Small intestine (tissue), 7 donors: ENCODE data around the gene TRIO. TPM values are rescaled to one million over a fixed set of nuclear protein-coding genes. Genes with fewer than 3 reads are reported as not detected.

Experiments
- DNase-seq, 2 donors: peaks; one replicate each; pipeline versions ENCODE4 v3.0.0 to v3.0.0-alpha.2; 2013
- FAIRE-seq: peaks from 2 replicates; lab custom pipeline; 2012; peaks lifted over from hg19 to GRCh38; lab: Jason Lieb, UNC
- H3K27ac ChIP-seq, 3 donors: one replicate each; pipeline ENCODE4 v1.5.1; 2013; ENCODE audit warnings: low read length in 2 of 3, mild to moderate bottlenecking in 2 of 3, control low read depth in 1 of 3, inconsistent platforms in 1 of 3, low read depth in 1 of 3, moderate library complexity in 1 of 3
- H3K27me3 ChIP-seq, 3 donors: one replicate each; pipeline ENCODE4 v1.6.1; 2013; ENCODE audit warnings: low read length in 3 of 3, inconsistent platforms in 1 of 3; ENCODE audit not compliant: control insufficient read depth in 3 of 3, insufficient read depth in 3 of 3
- H3K36me3 ChIP-seq, 3 donors: one replicate each; pipeline ENCODE4 v1.6.1; 2013; ENCODE audit warnings: low read length in 3 of 3, inconsistent platforms in 1 of 3, low read depth in 1 of 3, mild to moderate bottlenecking in 1 of 3, moderate library complexity in 1 of 3; ENCODE audit not compliant: control insufficient read depth in 3 of 3, insufficient read depth in 2 of 3
- H3K4me1 ChIP-seq, 3 donors: one replicate each; pipeline ENCODE4 v1.6.1; 2013; ENCODE audit warnings: low read length in 2 of 3, inconsistent platforms in 1 of 3, low read depth in 1 of 3, mild to moderate bottlenecking in 1 of 3, moderate library complexity in 1 of 3; ENCODE audit not compliant: control insufficient read depth in 3 of 3, insufficient read depth in 2 of 3
- H3K4me3 ChIP-seq, 3 donors: one replicate each; pipeline ENCODE4 v1.5.1; 2013; ENCODE audit warnings: low read length in 3 of 3, control low read depth in 1 of 3, inconsistent platforms in 1 of 3, low read depth in 1 of 3, mild to moderate bottlenecking in 1 of 3, moderate library complexity in 1 of 3
- H3K9me3 ChIP-seq, 2 donors: one replicate each; pipeline ENCODE4 v1.6.1; 2013; ENCODE audit warnings: low read depth in 1 of 2, low read length in 1 of 2; ENCODE audit not compliant: control insufficient read depth in 2 of 2, insufficient read depth in 1 of 2
- WGBS, 3 donors: extraction: QIAGEN DNeasy Blood & Tissue Kit; methylation state at CpG; one replicate each; pipeline ENCODE4 v1.1.7; 2013; 5-methylcytosine and 5-hydroxymethylcytosine counted together
- polyA plus RNA-seq, 4 donors: library from polyadenylated mRNA; stranded (reverse) in 3 of 4; unstranded in 1 of 4; fragments of 200-250 nt in 3 of 4; fragments of 120-200 nt in 1 of 4; gene quantifications; one replicate each; pipeline versions ENCODE4 v1.2.1 to v1.2.3, GENCODE V29; 2013
- donor health status: healthy with polysubstance abuse.
- donor health status: control.
- donor health status: control.
- donor health status: Bipolar disorder and iron deficiency.
- donor health status: healthy.

The TRIO gene
- polyA plus RNA-seq, 4 donors: 13.2 to 50.8 (median 23.3) TPM

GRCh38 chr5:14216902-14217301, 73.8 kb downstream of the TRIO start:
- peaks cover 4 to 61% (median 33%) of the 10 kb centered on the region in 3 donors for H3K4me1 ChIP-seq
- no peaks in the 10 kb centered on the region for H3K27me3 ChIP-seq
- peak overlapping the region in 2 of 3 donors; percentile 4 to 18 for H3K27ac ChIP-seq
- no peak for FAIRE-seq
- no peak overlapping the region for H3K4me3 ChIP-seq
- H3K9me3 ChIP-seq: no peaks in the 10 kb centered on the region
- DNase-seq: no peak
- no peaks in the 10 kb centered on the region for H3K36me3 ChIP-seq
- WGBS, 3 donors: 91 to 92% (median 91%) methylated on average over 7 of the region's 7 CpGs

DNA sequence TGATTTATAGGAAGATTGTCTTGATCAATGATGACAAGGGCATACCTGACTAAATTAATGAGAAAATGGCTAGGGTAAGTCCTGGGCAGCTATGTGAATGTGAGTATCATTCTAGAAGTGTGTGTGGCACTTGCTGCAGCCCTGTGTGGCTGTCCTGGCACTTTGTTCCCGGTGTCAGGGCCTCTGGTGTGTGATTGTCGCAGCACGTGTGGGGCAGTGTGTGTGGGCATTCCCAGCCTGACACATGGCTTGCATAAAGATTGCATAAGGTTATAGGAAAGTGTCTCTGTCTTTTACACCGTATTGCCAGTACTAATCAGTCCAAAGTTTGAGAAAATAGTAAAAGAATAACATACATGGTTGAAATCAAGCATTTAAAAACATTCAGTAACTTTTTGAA, 74.4 kb downstream of the TRIO start:
- WGBS, 3 donors: 23 to 55% (median 27%) methylated on average over 4 of the region's 4 CpGs
- DNase-seq: peak in 1 of 2 donors; percentile 65
- Histone ChIP-seq H3K27ac (peak overlapping the region in 2 of 3 donors; percentile 4 to 18), H3K4me1 (peaks cover 4 to 54% (median 30%) of the 10 kb centered on the region in 3 donors), H3K9me3 (no peaks in the 10 kb centered on the region), H3K4me3 (no peak overlapping the region), H3K36me3 (no peaks in the 10 kb centered on the region), H3K27me3 (no peaks in the 10 kb centered on the region)
- no peak for FAIRE-seq

DNA sequence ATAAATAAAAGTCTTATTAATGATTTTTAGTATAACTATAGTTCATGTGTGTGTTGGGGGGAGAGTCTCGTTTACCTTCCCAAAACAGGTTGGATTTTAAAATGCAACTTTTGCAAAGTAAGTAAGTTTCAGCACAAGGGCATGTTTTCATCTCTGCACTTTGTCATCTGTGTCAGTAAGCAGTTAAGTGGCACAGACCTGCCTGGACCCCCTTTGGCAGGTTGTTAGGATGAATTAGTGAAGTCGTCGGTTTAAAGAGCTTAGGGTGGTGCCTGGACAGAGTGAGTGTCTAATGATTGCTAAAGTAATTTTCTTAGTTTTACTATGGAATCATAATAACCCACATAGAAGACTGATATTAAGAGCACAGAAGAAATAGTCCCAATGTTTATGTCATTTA, 74.9 kb downstream of the TRIO start:
- 61 to 64% (median 63%) methylated on average over 3 of the region's 3 CpGs for WGBS, 3 donors

GRCh38 chr5:14218480-14218879, 75.3 kb downstream of the TRIO start:
- H3K27ac ChIP-seq: peak overlapping the region in 2 of 3 donors; percentile 13 to 75
- FAIRE-seq: no peak

More for the DNA sequence above, 74.9 kb downstream of the TRIO start:
- no peaks in the 10 kb centered on the region for H3K36me3 ChIP-seq
- peaks cover 4 to 52% (median 27%) of the 10 kb centered on the region in 3 donors for H3K4me1 ChIP-seq
- FAIRE-seq: no peak
- no peaks in the 10 kb centered on the region for H3K27me3 ChIP-seq
- peak overlapping the region in 2 of 3 donors; percentile 19 to 36 for H3K27ac ChIP-seq
- H3K4me3 ChIP-seq: no peak overlapping the region
- no peaks in the 10 kb centered on the region for H3K9me3 ChIP-seq
- no peak for DNase-seq

DNA sequence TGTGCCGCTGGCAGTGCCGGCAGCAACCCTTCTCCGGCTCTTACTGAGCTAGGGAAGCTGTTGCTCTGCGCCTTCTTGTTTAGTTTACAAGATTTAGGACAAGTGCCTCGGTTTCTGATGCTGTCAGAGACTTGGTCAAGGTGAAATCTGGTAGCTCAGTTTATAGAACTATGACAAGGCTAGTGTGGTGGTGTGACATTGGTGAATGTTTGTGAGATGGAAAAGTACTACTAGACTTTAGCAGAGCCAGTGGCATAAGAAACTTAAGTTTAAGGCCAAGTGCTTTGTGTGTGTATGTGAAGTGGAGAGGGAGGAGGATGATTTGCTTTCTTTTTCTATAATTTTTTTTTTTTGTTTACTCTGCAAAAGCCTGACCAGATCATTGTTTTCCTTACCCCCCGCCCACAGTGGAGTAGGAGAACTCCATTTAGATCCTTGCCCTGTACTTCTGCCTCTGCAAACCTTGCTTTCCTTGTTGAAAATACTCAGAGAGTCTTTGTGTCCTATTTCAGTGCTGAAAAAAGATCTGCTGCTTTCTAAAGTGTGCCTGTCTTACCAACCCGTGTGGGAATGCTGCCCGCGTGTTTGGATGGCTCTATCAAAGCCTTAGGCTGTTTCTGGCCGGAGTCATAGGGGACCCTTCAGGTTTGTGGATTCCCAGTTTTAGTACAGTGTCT, 75.9 kb downstream of the TRIO start:
- peak overlapping the region in 2 of 3 donors; percentile 13 to 75 for H3K27ac ChIP-seq
- H3K4me1 ChIP-seq: peaks cover 4 to 45% (median 24%) of the 10 kb centered on the region in 3 donors
- 53 to 61% (median 56%) methylated on average over 10 of the region's 10 CpGs for WGBS, 3 donors
- DNase-seq (no peak), FAIRE-seq (no peak)
- no peaks in the 10 kb centered on the region for H3K27me3 ChIP-seq
- H3K36me3 ChIP-seq: no peaks in the 10 kb centered on the region
- no peaks in the 10 kb centered on the region for H3K9me3 ChIP-seq
- H3K4me3 ChIP-seq: no peak overlapping the region

More at GRCh38 chr5:14218480-14218879, 75.3 kb downstream of the TRIO start:
- no peak overlapping the region for H3K4me3 ChIP-seq
- DNase-seq: no peak
- no peaks in the 10 kb centered on the region for H3K9me3 ChIP-seq
- no peaks in the 10 kb centered on the region for H3K27me3 ChIP-seq
- peaks cover 4 to 51% (median 27%) of the 10 kb centered on the region in 3 donors for H3K4me1 ChIP-seq
- WGBS, 3 donors: 63 to 82% (median 71%) methylated on average over 6 of the region's 6 CpGs
- no peaks in the 10 kb centered on the region for H3K36me3 ChIP-seq

GRCh38 chr5:14219800-14220512, 76.8 kb downstream of the TRIO start:
- DNase-seq: peak in 1 of 2 donors; percentile 32
- no peaks in the 10 kb centered on the region for H3K36me3 ChIP-seq
- no peaks in the 10 kb centered on the region for H3K9me3 ChIP-seq
- H3K4me1 ChIP-seq: peaks cover 4 to 39% (median 24%) of the 10 kb centered on the region in 3 donors
- 18 to 44% (median 29%) methylated on average over 6 of the region's 6 CpGs for WGBS, 3 donors
- H3K4me3 ChIP-seq: no peak overlapping the region
- no peak for FAIRE-seq
- H3K27ac ChIP-seq: peak overlapping the region in 1 of 3 donors; percentile 36
- no peaks in the 10 kb centered on the region for H3K27me3 ChIP-seq

DNA sequence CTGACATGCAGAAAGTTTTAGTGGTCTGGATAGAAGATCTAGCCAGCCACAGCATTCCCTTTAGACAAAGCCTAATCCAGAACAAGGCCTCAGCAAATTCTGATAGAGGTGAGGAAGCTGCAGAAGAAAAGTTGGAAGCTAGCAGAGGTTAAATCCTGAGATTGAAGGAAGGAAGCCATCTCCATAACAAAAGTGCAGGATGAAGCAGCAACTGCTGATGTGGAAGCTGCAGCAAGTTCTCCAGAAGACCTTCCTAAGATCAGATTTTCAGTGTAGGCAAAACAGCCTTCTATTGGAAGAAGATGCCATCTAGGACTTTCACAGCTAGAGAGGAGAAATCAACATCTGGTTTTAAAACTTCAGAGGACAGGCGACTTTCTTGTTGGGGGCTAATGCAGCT, 77.5 kb downstream of the TRIO start:
- Histone ChIP-seq H3K27me3 (no peaks in the 10 kb centered on the region), H3K9me3 (no peaks in the 10 kb centered on the region), H3K36me3 (no peaks in the 10 kb centered on the region), H3K4me3 (no peak overlapping the region), H3K4me1 (peaks cover 4 to 39% (median 24%) of the 10 kb centered on the region in 3 donors), H3K27ac (peak overlapping the region in 1 of 3 donors; percentile 18)
- DNase-seq (no peak), FAIRE-seq (no peak)
- 91 to 100% (median 96%) methylated on average over 1 of the region's 1 CpG for WGBS, 3 donors

GRCh38 chr5:14221732-14222131, 78.6 kb downstream of the TRIO start:
- H3K4me3 ChIP-seq: no peak overlapping the region
- no peak overlapping the region for H3K27ac ChIP-seq
- H3K9me3 ChIP-seq: no peaks in the 10 kb centered on the region
- FAIRE-seq (no peak), DNase-seq (no peak)
- 71 to 76% (median 75%) methylated on average over 6 of the region's 6 CpGs for WGBS, 3 donors
- peaks cover 0 to 2% (median 0%) of the 10 kb centered on the region in 3 donors for H3K36me3 ChIP-seq
- no peaks in the 10 kb centered on the region for H3K27me3 ChIP-seq
- H3K4me1 ChIP-seq: peaks cover 4 to 38% (median 23%) of the 10 kb centered on the region in 3 donors
